Measurements from ENCODE around the gene PIPOX. TPM values are rescaled to one million over a fixed set of nuclear protein-coding genes. Genes with fewer than 3 reads are reported as not detected.

Gene PIPOX
- total RNA-seq, 1 donor = 1.4 TPM

GRCh38 chr17:29090108-29090507 lies 47.2 kb downstream of the PIPOX start:
- no peak for DNase-seq (ENCODE audit: insufficient read length, low spot score, missing footprints)
- Histone ChIP-seq H3K27ac (ENCODE audit: low read depth, low read length) (no peak overlapping the region), H3K4me2 (ENCODE audit: insufficient read depth, low read length) (no peak overlapping the region), H2AFZ (ENCODE audit: low read length) (no peak overlapping the region), H3K4me1 (ENCODE audit: insufficient read depth, low read length) (no peaks in the 10 kb centered on the region), H3K4me3 (ENCODE audit: insufficient read depth, low read length) (no peak overlapping the region), H3K9me3 (ENCODE audit: low read depth, low read length) (no peaks in the 10 kb centered on the region), H3K36me3 (ENCODE audit: insufficient read depth, low read length) (peaks cover 48% of the 10 kb centered on the region), H3K27me3 (ENCODE audit: insufficient read depth, low read length) (no peaks in the 10 kb centered on the region), H4K20me1 (ENCODE audit: insufficient read depth, low read length) (no peaks in the 10 kb centered on the region), H3K79me2 (ENCODE audit: insufficient read depth, low read length) (no peaks in the 10 kb centered on the region)
- no peak for TF ChIP-seq CTCF (IDR thresholded peaks at IDR 0.05; ENCODE audit: extremely low read depth, low read depth, low read length)

- Histone ChIP-seq H3K4me2 (ENCODE audit: insufficient read depth, low read length) (no peak overlapping the region), H2AFZ (ENCODE audit: low read length) (no peak overlapping the region), H4K20me1 (ENCODE audit: insufficient read depth, low read length) (no peaks in the 10 kb centered on the region), H3K27ac (ENCODE audit: low read depth, low read length) (no peak overlapping the region), H3K27me3 (ENCODE audit: insufficient read depth, low read length) (no peaks in the 10 kb centered on the region), H3K79me2 (ENCODE audit: insufficient read depth, low read length) (no peaks in the 10 kb centered on the region), H3K36me3 (ENCODE audit: insufficient read depth, low read length) (peaks cover 50% of the 10 kb centered on the region), H3K4me1 (ENCODE audit: insufficient read depth, low read length) (no peaks in the 10 kb centered on the region), H3K4me3 (ENCODE audit: insufficient read depth, low read length) (no peak overlapping the region), H3K9me3 (ENCODE audit: low read depth, low read length) (no peaks in the 10 kb centered on the region)
- TF ChIP-seq CTCF (IDR thresholded peaks at IDR 0.05; ENCODE audit: extremely low read depth, low read depth, low read length) = no peak
- no peak for DNase-seq (ENCODE audit: insufficient read length, low spot score, missing footprints)
These were observed 48.0 kb downstream of the PIPOX start for GRCh38 chr17:29090750-29091605.

- DNase-seq (ENCODE audit: insufficient read length, low spot score, missing footprints) = no peak
- TF ChIP-seq CTCF (IDR thresholded peaks at IDR 0.05; ENCODE audit: extremely low read depth, low read depth, low read length) = no peak
- Histone ChIP-seq H3K4me3 (ENCODE audit: insufficient read depth, low read length) (no peak overlapping the region), H3K27ac (ENCODE audit: low read depth, low read length) (no peak overlapping the region), H4K20me1 (ENCODE audit: insufficient read depth, low read length) (no peaks in the 10 kb centered on the region), H3K36me3 (ENCODE audit: insufficient read depth, low read length) (peaks cover 49% of the 10 kb centered on the region), H3K9me3 (ENCODE audit: low read depth, low read length) (no peaks in the 10 kb centered on the region), H3K4me2 (ENCODE audit: insufficient read depth, low read length) (no peak overlapping the region), H2AFZ (ENCODE audit: low read length) (no peak overlapping the region), H3K79me2 (ENCODE audit: insufficient read depth, low read length) (no peaks in the 10 kb centered on the region), H3K27me3 (ENCODE audit: insufficient read depth, low read length) (no peaks in the 10 kb centered on the region), H3K4me1 (ENCODE audit: insufficient read depth, low read length) (no peaks in the 10 kb centered on the region)
These were observed 48.8 kb downstream of the PIPOX start for GRCh38 chr17:29091606-29092289.

All from osteoblast (primary cell).